Activated B cell treated with CpG ODN at 0.5 μM for 24 hours (primary cell): ENCODE results near the gene UBR4. TPM values are rescaled to one million over a fixed set of nuclear protein-coding genes. Genes with fewer than 3 reads are reported as not detected.

Source experiments
- ATAC-seq: fragments of 200-7000 bp; cut with Tn5 transposase; one replicate; pipeline ENCODE4 v1.10.0; 2021; ENCODE audit warnings: low read depth, mild to moderate bottlenecking, moderate library complexity
- CTCF ChIA-PET: fragments of 350-600 bp; sonication (Branson Sonifier 250); formaldehyde crosslinking; loops from one replicate; lab custom pipeline; 2021; ENCODE audit warnings: antibody characterized with exemption; lab: Charles Lee
- POLR2A ChIA-PET: fragments of 350-600 bp; sonication (Branson Sonifier 250); formaldehyde crosslinking; loops from one replicate; lab custom pipeline; 2021; ENCODE audit warnings: antibody characterized with exemption; lab: Charles Lee
- DNase-seq: peaks from one replicate; pipeline ENCODE4 v3.0.0; 2022
- H3K27ac Mint-ChIP-seq: one replicate; pipeline ENCODE4 v1.8.0; 2020; ENCODE audit warnings: mixed read lengths
- H3K27me3 Mint-ChIP-seq: one replicate; pipeline ENCODE4 v1.8.0; 2021; ENCODE audit warnings: mixed read lengths
- H3K36me3 Mint-ChIP-seq: one replicate; pipeline ENCODE4 v1.8.0; 2021; ENCODE audit warnings: low read depth, mixed read lengths
- H3K4me1 Mint-ChIP-seq: one replicate; pipeline ENCODE4 v1.8.0; 2021; ENCODE audit warnings: mixed read lengths
- H3K4me3 Mint-ChIP-seq: one replicate; pipeline ENCODE4 v1.8.0; 2020; ENCODE audit warnings: mild to moderate bottlenecking, mixed read lengths
- H3K9me3 Mint-ChIP-seq: one replicate; pipeline ENCODE4 v1.8.0; 2020; ENCODE audit warnings: mixed read lengths
- CTCF ChIP-seq: fragments of 200-600 bp; IDR thresholded peaks from one replicate; pipeline ENCODE4 v1.8.0; 2022; ENCODE audit warnings: antibody characterized with exemption, mild to moderate bottlenecking
- intact Hi-C: fragments of 100-400 bp; cut with micrococcal nuclease; formaldehyde crosslinking; loops from one replicate; pipeline ENCODE4 v1.15.1; 2024
- total RNA-seq: library from RNA; stranded (reverse); gene quantifications from 2 replicates; pipeline ENCODE4 v1.2.3, GENCODE V29; 2022

UBR4 gene
- total RNA-seq, 1 donor from 2014 or later = 262 TPM

- no peak for ATAC-seq
- no peak for TF ChIP-seq CTCF
- Mint-ChIP-seq H3K4me1 (peaks cover 5% of the 10 kb centered on the region), H3K27ac (no peak overlapping the region), H3K36me3 (peaks cover 93% of the 10 kb centered on the region), H3K4me3 (no peak overlapping the region), H3K27me3 (no peaks in the 10 kb centered on the region), H3K9me3 (no peaks in the 10 kb centered on the region)
- ChIA-PET CTCF (no interaction called here), POLR2A (no interaction called here)
- intact Hi-C loops = no loop called here
- DNase-seq = no peak
Observed at GRCh38 chr1:19076841-19077616, 133.0 kb downstream of the UBR4 start.

GRCh38 chr1:19074902-19075721 is 135.0 kb downstream of the UBR4 start:
- TF ChIP-seq CTCF = no peak
- Mint-ChIP-seq H3K36me3 (peaks cover 74% of the 10 kb centered on the region), H3K4me3 (no peak overlapping the region), H3K9me3 (no peaks in the 10 kb centered on the region), H3K4me1 (no peaks in the 10 kb centered on the region), H3K27ac (no peak overlapping the region), H3K27me3 (no peaks in the 10 kb centered on the region)
- ChIA-PET POLR2A (no interaction called here), CTCF (interaction anchor here (1.1 kb wide), 1 partner anchor 191 kb away, joined by 3 read pairs; no protein-coding TSS in a partner anchor)
- DNase-seq (no peak), ATAC-seq (no peak)
- intact Hi-C loops = no loop called here

- Mint-ChIP-seq H3K27ac (no peak overlapping the region), H3K36me3 (peaks cover 67% of the 10 kb centered on the region), H3K27me3 (no peaks in the 10 kb centered on the region), H3K9me3 (no peaks in the 10 kb centered on the region), H3K4me1 (no peaks in the 10 kb centered on the region), H3K4me3 (no peak overlapping the region)
- DNase-seq (no peak), ATAC-seq (no peak)
- CTCF ChIA-PET = interaction anchor here (1.1 kb wide), 1 partner anchor 191 kb away, joined by 3 read pairs; no protein-coding TSS in a partner anchor
- POLR2A ChIA-PET = no interaction called here
- intact Hi-C loops = no loop called here
- TF ChIP-seq CTCF = no peak
Observed at GRCh38 chr1:19074361-19074901, 135.6 kb downstream of the UBR4 start.

GRCh38 chr1:19073311-19074186 is 136.5 kb downstream of the UBR4 start:
- Mint-ChIP-seq H3K36me3 (peaks cover 61% of the 10 kb centered on the region), H3K27me3 (no peaks in the 10 kb centered on the region), H3K27ac (no peak overlapping the region), H3K4me1 (no peaks in the 10 kb centered on the region), H3K4me3 (no peak overlapping the region), H3K9me3 (no peaks in the 10 kb centered on the region)
- no peak for DNase-seq
- ChIA-PET POLR2A (interaction anchor here (0.5 kb wide), 1 partner anchor 152 kb away, joined by 3 read pairs; no protein-coding TSS in a partner anchor), CTCF (no interaction called here)
- ATAC-seq = no peak
- intact Hi-C loops = no loop called here
- no peak for TF ChIP-seq CTCF
